GM19463 (cell line): ENCODE measurements around the gene LIG1.
"Not testable (repeated sequence)": the region's sequence is repeated elsewhere in the genome, so short reads cannot be mapped to it uniquely, and the experiment has no call there.

Source experiments
- ATAC-seq: cut with Tn5 transposase; IDR thresholded peaks from one replicate; pipeline ENCODE4 v1.9.1; 2021; ENCODE audit warnings: mild to moderate bottlenecking, moderate library complexity; ENCODE audit not compliant: unreplicated experiment

The LIG1 gene

GRCh38 chr19:48085904-48086864 lies 84.0 kb downstream of the LIG1 start:
- ATAC-seq, result no peak

- ATAC-seq, result no peak
These were observed 85.1 kb downstream of the LIG1 start for GRCh38 chr19:48085076-48085475.

GRCh38 chr19:48081106-48081505 lies 89.0 kb downstream of the LIG1 start:
- no peak for ATAC-seq

GRCh38 chr19:48070177-48070769 lies 99.9 kb downstream of the LIG1 start:
- not testable (repeated sequence) for ATAC-seq

GRCh38 chr19:48069435-48069834 lies 100.7 kb downstream of the LIG1 start:
- no peak for ATAC-seq
